ENCODE measurements around the gene F8A2.
"Not testable (repeated sequence)": the region's sequence is repeated elsewhere in the genome, so short reads cannot be mapped to it uniquely, and the experiment has no call there.

GRCh38 chrX:155382529-155382967 is 653 bp downstream of the F8A2 start:
- not testable (repeated sequence) for TF ChIP-seq CTCF (IDR thresholded peaks at IDR 0.05); EP300 (IDR thresholded peaks at IDR 0.05; ENCODE audit: borderline replicate concordance in 1 of 2, low read depth in 1 of 2, low read length in 1 of 2); POLR2AphosphoS5 (IDR thresholded peaks at IDR 0.05; ENCODE audit: low read depth, low read length); PBX3 (IDR thresholded peaks at IDR 0.05); TAF1 (IDR thresholded peaks at IDR 0.05; ENCODE audit: borderline replicate concordance, low read depth, low read length); CHD2 (IDR thresholded peaks at IDR 0.05; ENCODE audit: low read length, partially characterized antibody); NRF1 (IDR thresholded peaks at IDR 0.05; ENCODE audit: low read depth, low read length)
